Neural progenitor cell (in vitro differentiated cells): Measurements from ENCODE around the gene B4GALNT3. TPM values are rescaled to one million over a fixed set of nuclear protein-coding genes. Genes with fewer than 3 reads are reported as not detected.

Experiments used
- DNase-seq: peaks from one replicate; pipeline ENCODE4 v3.0.0-alpha.2; 2016; ENCODE audit warnings: low spot score
- H2AFZ ChIP-seq: fragments of 200-600 bp; sonication (generic); replicated peaks from 2 replicates; pipeline ENCODE4 v1.6.1; 2016; ENCODE audit warnings: antibody characterized with exemption
- H3F3A ChIP-seq: fragments of 200-600 bp; sonication (generic); 2 replicates; pipeline ENCODE4 v1.6.1; 2016; ENCODE audit warnings: antibody characterized with exemption, low read depth
- H3K27ac ChIP-seq: fragments of 200-600 bp; sonication (generic); 2 replicates; pipeline ENCODE4 v1.5.1; 2016; ENCODE audit warnings: mild to moderate bottlenecking
- H3K27me3 ChIP-seq: fragments of 200-600 bp; sonication (generic); 2 replicates; pipeline ENCODE4 v1.6.1; 2016; ENCODE audit warnings: mild to moderate bottlenecking, moderate library complexity
- H3K36me3 ChIP-seq: fragments of 200-600 bp; sonication (generic); 2 replicates; pipeline ENCODE4 v1.5.1; 2016
- H3K4me1 ChIP-seq: fragments of 200-600 bp; sonication (generic); 2 replicates; pipeline ENCODE4 v1.6.1; 2016; ENCODE audit warnings: mixed run types
- H3K4me2 ChIP-seq: fragments of 200-600 bp; sonication (generic); 2 replicates; pipeline ENCODE4 v1.6.1; 2016
- H3K4me3 ChIP-seq: fragments of 200-600 bp; sonication (generic); 2 replicates; pipeline ENCODE4 v1.5.1; 2016
- H3K79me2 ChIP-seq: fragments of 200-600 bp; sonication (generic); 2 replicates; pipeline ENCODE4 v1.6.1; 2016; ENCODE audit warnings: low read depth
- H3K9ac ChIP-seq: fragments of 200-600 bp; sonication (generic); 2 replicates; pipeline ENCODE4 v1.6.1; 2016
- H3K9me3 ChIP-seq: fragments of 200-600 bp; sonication (generic); 2 replicates; pipeline ENCODE4 v1.5.1; 2016; ENCODE audit warnings: low read depth
- H4K20me1 ChIP-seq: fragments of 200-600 bp; sonication (generic); 2 replicates; pipeline ENCODE4 v1.6.1; 2016; ENCODE audit warnings: low read depth
- H3K27ac Mint-ChIP-seq: 3 replicates; pipeline ENCODE4 v1.8.0; 2021; ENCODE audit warnings: mixed read lengths
- H3K27me3 Mint-ChIP-seq: 2 replicates; pipeline ENCODE4 v1.8.0; 2022; ENCODE audit warnings: low read depth, mild to moderate bottlenecking, inconsistent platforms, moderate library complexity, mixed read lengths; ENCODE audit not compliant: insufficient read depth
- H3K36me3 Mint-ChIP-seq: 3 replicates; pipeline ENCODE4 v1.8.0; 2021; ENCODE audit warnings: mixed read lengths
- H3K4me1 Mint-ChIP-seq: 3 replicates; pipeline ENCODE4 v1.8.0; 2021; ENCODE audit warnings: mixed read lengths
- H3K4me3 Mint-ChIP-seq: 3 replicates; pipeline ENCODE4 v1.8.0; 2021; ENCODE audit warnings: mild to moderate bottlenecking, moderate library complexity, mixed read lengths
- H3K9me3 Mint-ChIP-seq: 3 replicates; pipeline ENCODE4 v1.8.0; 2020; ENCODE audit warnings: mixed read lengths
- EZH2 ChIP-seq: fragments of 200-600 bp; sonication (generic); IDR thresholded peaks from 2 replicates; pipeline ENCODE4 v1.6.1; 2017; ENCODE audit warnings: antibody characterized with exemption, mild to moderate bottlenecking, moderate library complexity
- EZH2phosphoT487 ChIP-seq: fragments of 200-600 bp; sonication (generic); IDR thresholded peaks from 2 replicates; pipeline ENCODE4 v1.6.1; 2017; ENCODE audit warnings: antibody characterized with exemption
- total RNA-seq: library from RNA; depleted of rRNA; stranded (reverse); fragments of >200 nt; gene quantifications from 2 replicates; pipeline ENCODE4 v1.2.3, GENCODE V29; 2015; ENCODE audit warnings: low replicate concordance
- TF ChIP-seq, protein P1 (sequence below): fragments of 200-600 bp; sonication (generic); IDR thresholded peaks from 2 replicates; pipeline ENCODE4 v1.5.1; 2017; ENCODE audit warnings: antibody characterized with exemption, mild to moderate bottlenecking

The B4GALNT3 gene
- total RNA-seq, 1 donor from 2014 or later = 29.0 TPM

GRCh38 chr12:543114-543451, 83.3 kb downstream of the B4GALNT3 start:
- no peak for DNase-seq
- Histone ChIP-seq H3K4me2 (peak overlapping the region; percentile 68), H4K20me1 (no peaks in the 10 kb centered on the region), H3K9ac (no peak overlapping the region), H3K9me3 (no peaks in the 10 kb centered on the region), H3K27ac (no peak overlapping the region), H3K4me1 (peaks cover 26% of the 10 kb centered on the region), H3K4me3 (no peak overlapping the region), H3F3A (peaks cover 17% of the 10 kb centered on the region), H2AFZ (no peak overlapping the region), H3K36me3 (no peaks in the 10 kb centered on the region), H3K79me2 (no peaks in the 10 kb centered on the region), H3K27me3 (no peaks in the 10 kb centered on the region)
- Mint-ChIP-seq H3K9me3 (no peaks in the 10 kb centered on the region), H3K4me3 (peak overlapping the region; percentile 75), H3K36me3 (no peaks in the 10 kb centered on the region), H3K4me1 (peaks cover 28% of the 10 kb centered on the region), H3K27me3 (peaks cover 23% of the 10 kb centered on the region), H3K27ac (peak overlapping the region; percentile 63)
- TF ChIP-seq, protein P1, sequence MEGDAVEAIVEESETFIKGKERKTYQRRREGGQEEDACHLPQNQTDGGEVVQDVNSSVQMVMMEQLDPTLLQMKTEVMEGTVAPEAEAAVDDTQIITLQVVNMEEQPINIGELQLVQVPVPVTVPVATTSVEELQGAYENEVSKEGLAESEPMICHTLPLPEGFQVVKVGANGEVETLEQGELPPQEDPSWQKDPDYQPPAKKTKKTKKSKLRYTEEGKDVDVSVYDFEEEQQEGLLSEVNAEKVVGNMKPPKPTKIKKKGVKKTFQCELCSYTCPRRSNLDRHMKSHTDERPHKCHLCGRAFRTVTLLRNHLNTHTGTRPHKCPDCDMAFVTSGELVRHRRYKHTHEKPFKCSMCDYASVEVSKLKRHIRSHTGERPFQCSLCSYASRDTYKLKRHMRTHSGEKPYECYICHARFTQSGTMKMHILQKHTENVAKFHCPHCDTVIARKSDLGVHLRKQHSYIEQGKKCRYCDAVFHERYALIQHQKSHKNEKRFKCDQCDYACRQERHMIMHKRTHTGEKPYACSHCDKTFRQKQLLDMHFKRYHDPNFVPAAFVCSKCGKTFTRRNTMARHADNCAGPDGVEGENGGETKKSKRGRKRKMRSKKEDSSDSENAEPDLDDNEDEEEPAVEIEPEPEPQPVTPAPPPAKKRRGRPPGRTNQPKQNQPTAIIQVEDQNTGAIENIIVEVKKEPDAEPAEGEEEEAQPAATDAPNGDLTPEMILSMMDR = no peak
- TF ChIP-seq EZH2phosphoT487 (no peak), EZH2 (no peak)

GRCh38 chr12:544142-544541, 84.4 kb downstream of the B4GALNT3 start:
- Mint-ChIP-seq H3K9me3 (no peaks in the 10 kb centered on the region), H3K27ac (no peak overlapping the region), H3K27me3 (peaks cover 23% of the 10 kb centered on the region), H3K36me3 (no peaks in the 10 kb centered on the region), H3K4me3 (no peak overlapping the region), H3K4me1 (peaks cover 27% of the 10 kb centered on the region)
- no peaks in the 10 kb centered on the region for H3K36me3 ChIP-seq
- peaks cover 17% of the 10 kb centered on the region for H3F3A ChIP-seq
- no peaks in the 10 kb centered on the region for H3K79me2 ChIP-seq
- DNase-seq = no peak
- no peak overlapping the region for H3K9ac ChIP-seq
- H3K4me2 ChIP-seq = no peak overlapping the region
- no peak overlapping the region for H2AFZ ChIP-seq
- no peaks in the 10 kb centered on the region for H4K20me1 ChIP-seq
- H3K4me1 ChIP-seq = peaks cover 26% of the 10 kb centered on the region
- H3K27me3 ChIP-seq = no peaks in the 10 kb centered on the region
- H3K9me3 ChIP-seq = no peaks in the 10 kb centered on the region
- TF ChIP-seq EZH2phosphoT487 (no peak), EZH2 (no peak)
- TF ChIP-seq, protein P1 = no peak
- H3K4me3 ChIP-seq = no peak overlapping the region
- H3K27ac ChIP-seq = no peak overlapping the region

DNA sequence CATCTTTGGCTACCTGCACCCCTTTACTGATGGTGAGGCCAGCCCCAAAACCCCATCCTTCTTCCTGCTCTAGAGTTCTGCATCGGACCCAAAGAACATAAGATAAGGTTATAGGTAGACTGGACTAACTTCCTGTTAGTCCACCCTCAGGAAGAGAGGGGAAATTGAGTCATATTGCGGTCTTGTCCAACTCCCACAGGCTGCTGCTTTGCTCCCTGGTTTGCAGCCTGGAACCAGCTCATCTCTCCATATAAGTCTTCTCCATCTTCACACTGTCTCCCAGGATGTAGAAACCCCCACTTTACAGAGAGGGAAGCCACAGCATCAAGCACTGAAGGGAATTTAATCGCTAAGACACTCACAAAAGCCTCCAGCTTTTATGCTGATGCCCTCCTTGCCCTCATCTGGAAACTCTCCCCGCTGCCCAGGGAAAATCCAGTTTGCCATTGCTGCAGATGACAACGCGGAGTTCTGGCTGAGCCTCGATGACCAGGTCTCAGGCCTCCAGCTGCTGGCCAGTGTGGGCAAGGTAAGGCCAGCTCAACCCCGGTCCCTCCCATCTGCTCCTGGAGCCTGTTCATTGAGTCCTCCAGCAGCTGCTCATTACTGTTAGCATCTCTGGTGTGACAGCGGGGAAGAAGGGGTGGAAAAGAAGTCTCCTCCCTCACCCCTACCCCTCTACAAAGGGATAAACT, 85.3 kb downstream of the B4GALNT3 start:
- peaks cover 23% of the 10 kb centered on the region for H3K27me3 Mint-ChIP-seq
- no peak overlapping the region for H3K4me2 ChIP-seq
- H3K9ac ChIP-seq = no peak overlapping the region
- H3K4me1 ChIP-seq = peaks cover 26% of the 10 kb centered on the region
- no peak overlapping the region for H3K27ac Mint-ChIP-seq
- H3K4me3 ChIP-seq = no peak overlapping the region
- no peaks in the 10 kb centered on the region for H3K9me3 ChIP-seq
- no peak overlapping the region for H3K27ac ChIP-seq
- H3K4me3 Mint-ChIP-seq = no peak overlapping the region
- H3K36me3 ChIP-seq = no peaks in the 10 kb centered on the region
- no peaks in the 10 kb centered on the region for H3K36me3 Mint-ChIP-seq
- H3K27me3 ChIP-seq = no peaks in the 10 kb centered on the region
- H3F3A ChIP-seq = peaks cover 17% of the 10 kb centered on the region
- H3K79me2 ChIP-seq = no peaks in the 10 kb centered on the region
- H4K20me1 ChIP-seq = no peaks in the 10 kb centered on the region
- no peaks in the 10 kb centered on the region for H3K9me3 Mint-ChIP-seq
- H3K4me1 Mint-ChIP-seq = peaks cover 26% of the 10 kb centered on the region
- no peak for DNase-seq
- TF ChIP-seq EZH2phosphoT487 = no peak
- TF ChIP-seq EZH2 = no peak
- TF ChIP-seq, protein P1 = no peak
- H2AFZ ChIP-seq = no peak overlapping the region
